ENCODE results near the gene RBM24. TPM values are rescaled to one million over a fixed set of nuclear protein-coding genes. Genes with fewer than 3 reads are reported as not detected.

Gene RBM24
- total RNA-seq, 1 experiment from 2014 or later = 2.0 TPM

- H3K4me3 ChIP-seq (ENCODE audit: low read length) = no peak overlapping the region
- no peak for ATAC-seq
- H3K27me3 ChIP-seq (ENCODE audit: low read length) = no peaks in the 10 kb centered on the region
- no peaks in the 10 kb centered on the region for H3F3A ChIP-seq (ENCODE audit: low read length, unreplicated experiment)
- H2AFZ ChIP-seq (ENCODE audit: low read length) = no peak overlapping the region
- no peaks in the 10 kb centered on the region for H3K36me3 ChIP-seq (ENCODE audit: low read depth, low read length)
- H3K9me2 ChIP-seq (replicated peaks; ENCODE audit: low read length) = no peaks in the 10 kb centered on the region
- no peak for DNase-seq
- no peak overlapping the region for H3K27ac ChIP-seq (ENCODE audit: low read length)
- H3K4me2 ChIP-seq (ENCODE audit: low read length) = no peak overlapping the region
- CTCF ChIA-PET = no interaction called here
- no peaks in the 10 kb centered on the region for H3K9me3 ChIP-seq (ENCODE audit: low read length)
- TF ChIP-seq CTCF (conservative IDR thresholded peaks at IDR 0.05; ENCODE audit: low read depth, low read length) (no peak), EZH2 (IDR thresholded peaks at IDR 0.05; ENCODE audit: low read length, unreplicated experiment) (no peak), EZH2phosphoT487 (IDR thresholded peaks at IDR 0.05; ENCODE audit: borderline replicate concordance, low read length) (no peak)
- no peaks in the 10 kb centered on the region for H3K79me2 ChIP-seq (ENCODE audit: low read length)
- intact Hi-C loops (cut with micrococcal nuclease) = no loop called here
- no peak overlapping the region for H3K9ac ChIP-seq (ENCODE audit: low read length)
- no TSS peak for BruUV-seq (replicated peaks)
- H3K4me1 ChIP-seq (ENCODE audit: insufficient read depth, low read length) = no peaks in the 10 kb centered on the region
- H4K20me1 ChIP-seq (ENCODE audit: low read length) = no peaks in the 10 kb centered on the region
- POLR2A ChIA-PET (ENCODE audit: unreplicated experiment) = no interaction called here
These were observed 30.9 kb upstream of the RBM24 start for GRCh38 chr6:17250237-17250636.

GRCh38 chr6:17251953-17252352 lies 29.2 kb upstream of the RBM24 start:
- intact Hi-C loops (cut with micrococcal nuclease) = no loop called here
- no peak for DNase-seq

More at GRCh38 chr6:17251953-17252352, 29.2 kb upstream of the RBM24 start:
- TF ChIP-seq CTCF (conservative IDR thresholded peaks at IDR 0.05; ENCODE audit: low read depth, low read length) (no peak), EZH2phosphoT487 (IDR thresholded peaks at IDR 0.05; ENCODE audit: borderline replicate concordance, low read length) (no peak), EZH2 (IDR thresholded peaks at IDR 0.05; ENCODE audit: low read length, unreplicated experiment) (no peak)
- Histone ChIP-seq H3F3A (ENCODE audit: low read length, unreplicated experiment) (no peaks in the 10 kb centered on the region), H3K4me1 (ENCODE audit: insufficient read depth, low read length) (no peaks in the 10 kb centered on the region), H3K27ac (ENCODE audit: low read length) (no peak overlapping the region), H3K79me2 (ENCODE audit: low read length) (no peaks in the 10 kb centered on the region), H3K4me3 (ENCODE audit: low read length) (no peak overlapping the region), H3K9me2 (replicated peaks; ENCODE audit: low read length) (no peaks in the 10 kb centered on the region), H3K27me3 (ENCODE audit: low read length) (no peaks in the 10 kb centered on the region), H3K9ac (ENCODE audit: low read length) (no peak overlapping the region), H4K20me1 (ENCODE audit: low read length) (no peaks in the 10 kb centered on the region), H3K36me3 (ENCODE audit: low read depth, low read length) (no peaks in the 10 kb centered on the region), H3K9me3 (ENCODE audit: low read length) (no peaks in the 10 kb centered on the region), H3K4me2 (ENCODE audit: low read length) (no peak overlapping the region), H2AFZ (ENCODE audit: low read length) (no peak overlapping the region)
- CTCF ChIA-PET = no interaction called here
- ATAC-seq = no peak
- POLR2A ChIA-PET (ENCODE audit: unreplicated experiment) = no interaction called here
- no TSS peak for BruUV-seq (replicated peaks)
